Neuronal stem cell (in vitro differentiated cells): ENCODE measurements around the gene PXDN.

ENCODE experiments used
- DNase-seq: peaks from one replicate; pipeline ENCODE4 v3.0.0-alpha.2; 2013; ENCODE audit warnings: low spot score
- H2AFZ ChIP-seq: one replicate; pipeline ENCODE4 v1.6.1; 2013; ENCODE audit warnings: mild to moderate bottlenecking, low read length, inconsistent platforms
- H2AK5ac ChIP-seq: 2 replicates; pipeline ENCODE4 v1.6.1; 2013; ENCODE audit warnings: low read depth, mild to moderate bottlenecking, inconsistent platforms, low read length, moderate library complexity, mixed read lengths
- H2BK120ac ChIP-seq: 2 replicates; pipeline ENCODE4 v1.6.1; 2013; ENCODE audit warnings: low read depth, mild to moderate bottlenecking, inconsistent platforms, low read length, moderate library complexity, mixed read lengths
- H2BK12ac ChIP-seq: one replicate; pipeline ENCODE4 v1.6.1; 2013; ENCODE audit warnings: low read length, inconsistent platforms
- H2BK15ac ChIP-seq: 2 replicates; pipeline ENCODE4 v1.6.1; 2013; ENCODE audit warnings: mild to moderate bottlenecking, low read length, inconsistent platforms, mixed read lengths
- H2BK5ac ChIP-seq: one replicate; pipeline ENCODE4 v1.6.1; 2013; ENCODE audit warnings: inconsistent platforms, mild to moderate bottlenecking, low read length, moderate library complexity
- H3K14ac ChIP-seq: one replicate; pipeline ENCODE4 v1.6.1; 2013; ENCODE audit warnings: low read length, inconsistent platforms
- H3K18ac ChIP-seq: 2 replicates; pipeline ENCODE4 v1.6.1; 2013; ENCODE audit warnings: low read length, inconsistent platforms
- H3K23ac ChIP-seq: 2 replicates; pipeline ENCODE4 v1.6.1; 2013; ENCODE audit warnings: low read depth, mild to moderate bottlenecking, mixed read lengths, low read length, inconsistent platforms; ENCODE audit not compliant: poor library complexity
- H3K27ac ChIP-seq: replicated peaks from 3 replicates; pipeline ENCODE4 v1.5.1; 2013; ENCODE audit warnings: low read length, inconsistent platforms
- H3K27me3 ChIP-seq, 3 experiments: 2 replicates each; pipeline ENCODE4 v1.6.1; 2013; ENCODE audit warnings: low read length in 3 of 3, mild to moderate bottlenecking in 2 of 3, inconsistent platforms in 1 of 3, low read depth in 1 of 3, mixed read lengths in 1 of 3, moderate library complexity in 1 of 3; ENCODE audit not compliant: control insufficient read depth in 3 of 3, insufficient read depth in 3 of 3
- H3K36me3 ChIP-seq, 2 donors: replicated peaks in 1 of 2; 2 replicates each; pipeline ENCODE4 v1.6.1; 2013; ENCODE audit warnings: low read length in 2 of 2; ENCODE audit not compliant: control insufficient read depth in 2 of 2, insufficient read depth in 2 of 2
- H3K4ac ChIP-seq: 2 replicates; pipeline ENCODE4 v1.6.1; 2013; ENCODE audit warnings: inconsistent platforms, mild to moderate bottlenecking, low read length, moderate library complexity
- H3K4me1 ChIP-seq, 2 donors: 1 replicate in 1 of 2; 2 replicates in 1 of 2; pipeline ENCODE4 v1.6.1; 2013; ENCODE audit warnings: low read length in 2 of 2, low read depth in 1 of 2; ENCODE audit not compliant: control insufficient read depth in 2 of 2, insufficient read depth in 1 of 2
- H3K4me2 ChIP-seq: one replicate; pipeline ENCODE4 v1.6.1; 2013; ENCODE audit warnings: mild to moderate bottlenecking, low read length, inconsistent platforms; ENCODE audit not compliant: insufficient read depth, poor library complexity, severe bottlenecking
- H3K4me3 ChIP-seq, 2 donors: 2 replicates each; pipeline ENCODE4 v1.5.1; 2013; ENCODE audit warnings: low read length in 2 of 2, mild to moderate bottlenecking in 2 of 2, inconsistent platforms in 1 of 2, moderate library complexity in 1 of 2
- H3K79me1 ChIP-seq: one replicate; pipeline ENCODE4 v1.6.1; 2013; ENCODE audit warnings: low read depth, mild to moderate bottlenecking, inconsistent platforms, low read length, moderate library complexity
- H3K9ac ChIP-seq: one replicate; pipeline ENCODE4 v1.6.1; 2013; ENCODE audit warnings: mild to moderate bottlenecking, low read depth, low read length, inconsistent platforms; ENCODE audit not compliant: poor library complexity
- H3K9me3 ChIP-seq, 2 donors: replicated peaks in 1 of 2; 2 replicates each; pipeline versions ENCODE3 to v1.6.1; 2013; ENCODE audit warnings: low read length in 2 of 2, mild to moderate bottlenecking in 2 of 2, inconsistent platforms in 1 of 2, low read depth in 1 of 2, mixed read lengths in 1 of 2, moderate library complexity in 1 of 2; ENCODE audit not compliant: control insufficient read depth in 2 of 2, insufficient read depth in 1 of 2
- H4K8ac ChIP-seq: one replicate; pipeline ENCODE4 v1.6.1; 2013; ENCODE audit warnings: low read depth, mild to moderate bottlenecking, inconsistent platforms, low read length, moderate library complexity
- H4K91ac ChIP-seq: one replicate; pipeline ENCODE4 v1.6.1; 2013; ENCODE audit warnings: low read length, low read depth, mild to moderate bottlenecking, inconsistent platforms; ENCODE audit not compliant: poor library complexity
- WGBS, 2 donors: extraction: QIAGEN DNeasy Blood & Tissue Kit; methylation state at CpG; one replicate each; pipeline ENCODE4 v1.1.7; 2013; ENCODE audit warnings: missing lambda C conversion rate in 2 of 2, mixed read lengths in 1 of 2; ENCODE audit not compliant: insufficient read length in 2 of 2, insufficient replicate concordance in 1 of 2; ENCODE audit errors: extremely low coverage in 2 of 2; 5-methylcytosine and 5-hydroxymethylcytosine counted together

PXDN gene

GRCh38 chr2:1691366-1691765 is 52.9 kb downstream of the PXDN start:
- Histone ChIP-seq H4K8ac (no peak overlapping the region), H3K14ac (no peak overlapping the region), H2BK15ac (no peak overlapping the region), H2BK120ac (no peak overlapping the region), H3K4ac (no peak overlapping the region), H3K4me1 (peaks cover 2 to 3% of the 10 kb centered on the region in 2 donors), H2AK5ac (no peak overlapping the region), H3K36me3 (peaks cover 0 to 23% of the 10 kb centered on the region in 2 donors), H3K9me3 (peaks cover 0 to 1% of the 10 kb centered on the region in 2 donors), H3K4me2 (no peak overlapping the region), H3K9ac (no peak overlapping the region), H2BK12ac (no peak overlapping the region), H2BK5ac (no peak overlapping the region), H4K91ac (no peak overlapping the region), H3K27ac (no peak overlapping the region), H3K23ac (no peak overlapping the region), H3K27me3 (no peaks in the 10 kb centered on the region), H3K79me1 (peaks cover 2% of the 10 kb centered on the region), H3K4me3 (no peak overlapping the region), H2AFZ (no peak overlapping the region), H3K18ac (no peak overlapping the region)
- WGBS, 2 donors, result no CpG with 5 or more reads among the region's 9 CpGs
- no peak for DNase-seq

- Histone ChIP-seq H3K4me2 (no peak overlapping the region), H3K14ac (no peak overlapping the region), H2AFZ (no peak overlapping the region), H4K91ac (no peak overlapping the region), H2AK5ac (no peak overlapping the region), H2BK5ac (no peak overlapping the region), H3K18ac (no peak overlapping the region), H3K9me3 (peaks cover 0 to 1% of the 10 kb centered on the region in 2 donors), H3K4me1 (peaks cover 3 to 4% of the 10 kb centered on the region in 2 donors), H3K79me1 (peaks cover 2% of the 10 kb centered on the region), H4K8ac (no peak overlapping the region), H3K23ac (no peak overlapping the region), H2BK12ac (no peak overlapping the region), H2BK120ac (no peak overlapping the region), H3K4ac (no peak overlapping the region), H3K27ac (no peak overlapping the region), H3K36me3 (peaks cover 0 to 26% of the 10 kb centered on the region in 2 donors), H3K27me3 (no peaks in the 10 kb centered on the region), H3K9ac (no peak overlapping the region), H3K4me3 (no peak overlapping the region), H2BK15ac (no peak overlapping the region)
- no CpG with 5 or more reads among the region's 10 CpGs for WGBS, 2 donors
- no peak for DNase-seq
These were observed 54.1 kb downstream of the PXDN start for GRCh38 chr2:1690056-1690775.

- no peak overlapping the region for H2BK120ac ChIP-seq
- H3K18ac ChIP-seq, result no peak overlapping the region
- no peak overlapping the region for H3K4me2 ChIP-seq
- no peak overlapping the region for H3K4ac ChIP-seq
- H4K8ac ChIP-seq, result no peak overlapping the region
- H3K14ac ChIP-seq, result no peak overlapping the region
- H3K27me3 ChIP-seq, result no peaks in the 10 kb centered on the region
- no peak overlapping the region for H4K91ac ChIP-seq
- no peak overlapping the region for H3K27ac ChIP-seq
- no peak overlapping the region for H2BK12ac ChIP-seq
- H2AK5ac ChIP-seq, result no peak overlapping the region
- no peak overlapping the region for H2AFZ ChIP-seq
- H3K79me1 ChIP-seq, result peaks cover 2% of the 10 kb centered on the region
- H3K23ac ChIP-seq, result no peak overlapping the region
- DNase-seq, result no peak
- H3K9ac ChIP-seq, result no peak overlapping the region
- H2BK15ac ChIP-seq, result no peak overlapping the region
- H2BK5ac ChIP-seq, result no peak overlapping the region
- peaks cover 0 to 1% of the 10 kb centered on the region in 2 donors for H3K9me3 ChIP-seq
- peaks cover 3 to 4% of the 10 kb centered on the region in 2 donors for H3K4me1 ChIP-seq
- whole genome bisulfite sequencing, 2 donors, result no CpG with 5 or more reads among the region's 10 CpGs
- peaks cover 0 to 26% of the 10 kb centered on the region in 2 donors for H3K36me3 ChIP-seq
- H3K4me3 ChIP-seq, result no peak overlapping the region
These were observed 55.5 kb downstream of the PXDN start for GRCh38 chr2:1688859-1689258.

GRCh38 chr2:1688161-1688560 is 56.2 kb downstream of the PXDN start:
- Histone ChIP-seq H2BK15ac (no peak overlapping the region), H4K8ac (no peak overlapping the region), H2AFZ (no peak overlapping the region), H3K4me2 (no peak overlapping the region), H2BK12ac (no peak overlapping the region), H3K23ac (no peak overlapping the region), H3K4me1 (peaks cover 3 to 4% of the 10 kb centered on the region in 2 donors), H3K9me3 (peaks cover 0 to 1% of the 10 kb centered on the region in 2 donors), H3K27ac (no peak overlapping the region), H3K4me3 (no peak overlapping the region), H3K79me1 (peaks cover 2% of the 10 kb centered on the region), H3K36me3 (peaks cover 0 to 26% of the 10 kb centered on the region in 2 donors), H3K14ac (no peak overlapping the region), H2AK5ac (no peak overlapping the region), H3K4ac (no peak overlapping the region), H3K27me3 (no peaks in the 10 kb centered on the region), H3K9ac (no peak overlapping the region), H2BK5ac (no peak overlapping the region), H2BK120ac (no peak overlapping the region), H3K18ac (no peak overlapping the region), H4K91ac (no peak overlapping the region)
- no CpG with 5 or more reads among the region's 11 CpGs for WGBS, 2 donors
- DNase-seq, result no peak
